ENCODE results near the gene FNIP1. TPM values are rescaled to one million over a fixed set of nuclear protein-coding genes. Genes with fewer than 3 reads are reported as not detected.
"Not testable (repeated sequence)": the region's sequence is repeated elsewhere in the genome, so short reads cannot be mapped to it uniquely, and the experiment has no call there.

Gene FNIP1
- 26.4 and 29.0 TPM in 2 replicates for total RNA-seq

DNA sequence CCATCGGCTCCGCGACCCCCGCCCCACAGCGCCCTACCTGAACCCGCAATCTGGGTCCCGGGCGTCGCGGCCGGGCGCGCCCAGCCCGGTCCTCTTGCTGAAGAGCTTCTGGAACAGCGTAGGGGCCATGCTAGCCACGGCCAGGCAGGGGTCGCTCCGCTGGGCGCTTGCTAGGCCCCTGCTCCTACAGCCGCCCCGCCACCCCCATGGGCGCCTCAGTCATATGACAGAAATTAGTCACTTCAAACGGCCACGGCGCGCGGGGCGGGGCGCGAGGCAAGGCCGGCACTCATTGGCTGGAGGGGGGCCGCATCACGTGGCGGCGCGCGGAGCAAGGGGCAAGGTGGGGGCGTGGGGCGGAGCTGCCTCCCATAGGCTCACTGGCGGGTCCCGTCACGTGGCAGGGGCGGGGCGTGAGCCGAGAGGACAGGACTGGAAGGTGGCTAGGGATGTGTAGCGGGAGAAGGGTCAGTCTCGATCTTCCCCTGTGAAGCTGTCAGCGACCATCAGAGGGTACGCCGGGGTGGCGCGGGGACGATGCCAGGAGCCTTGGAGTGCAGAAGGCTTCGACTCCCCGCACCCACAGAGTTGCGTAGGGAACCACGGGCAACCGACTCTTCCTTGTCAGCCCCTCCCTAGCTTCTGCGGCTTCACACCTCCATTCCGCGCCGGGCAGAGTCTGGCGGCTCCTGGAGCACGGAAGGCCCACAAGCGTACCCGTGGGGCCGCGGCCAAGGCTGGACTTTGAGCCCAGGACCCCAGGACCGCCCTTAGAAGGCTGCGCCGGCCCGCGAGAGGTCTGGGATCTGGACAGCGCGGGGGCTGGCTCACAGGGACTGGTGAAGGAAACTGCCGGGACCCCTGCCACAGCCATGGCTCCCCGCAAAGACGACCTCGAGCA is at the start of gene FNIP1:
Gene FNIP1 (minus strand): TSS at position 225 of the 901 bp plus-strand sequence. CDS start 96 bp downstream, at position 129.
- no peak for DNase-seq (ENCODE audit: extremely low read depth, low read depth, low spot score)

DNA sequence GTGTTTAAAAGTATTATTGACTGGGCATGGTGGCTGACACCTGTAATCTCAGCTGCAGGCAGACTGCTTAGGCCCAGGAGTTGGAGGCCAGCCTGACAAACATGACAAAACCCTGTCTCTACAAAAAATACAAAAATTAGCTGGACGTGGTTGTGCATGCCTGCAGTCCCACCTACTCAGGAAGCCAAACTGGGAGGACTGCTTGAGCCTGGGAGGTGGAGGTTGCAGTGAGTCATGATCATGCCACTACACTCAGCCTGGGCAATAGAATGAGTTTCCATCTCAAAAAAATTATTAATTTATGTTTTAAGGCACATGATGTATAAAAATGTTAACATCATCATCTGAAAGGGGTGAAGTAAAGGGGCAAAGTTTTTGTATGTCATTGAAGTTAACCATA is 49.7 kb upstream of the FNIP1 start:
- DNase-seq (ENCODE audit: extremely low read depth, low read depth, low spot score) = no peak

DNA sequence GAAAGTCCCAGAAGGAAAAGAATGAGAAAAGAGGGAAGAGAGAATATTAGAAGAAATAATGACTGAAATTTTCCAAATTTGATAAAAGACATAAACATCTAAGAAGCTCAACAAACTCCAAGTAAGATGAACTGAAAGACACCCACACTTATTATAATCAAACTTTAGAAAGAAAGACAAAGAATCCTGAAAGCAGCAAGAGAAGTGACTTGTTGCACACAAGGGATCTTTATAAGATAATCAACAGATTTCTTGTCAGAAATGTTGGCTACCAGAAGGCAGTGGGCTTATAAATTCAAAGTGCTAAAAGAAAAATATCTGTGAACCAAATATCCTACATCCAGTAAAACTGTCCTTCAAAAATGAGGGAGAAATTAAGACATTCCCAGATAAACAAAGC is 49.0 kb upstream of the FNIP1 start:
- no peak for DNase-seq (ENCODE audit: extremely low read depth, low read depth, low spot score)

DNA sequence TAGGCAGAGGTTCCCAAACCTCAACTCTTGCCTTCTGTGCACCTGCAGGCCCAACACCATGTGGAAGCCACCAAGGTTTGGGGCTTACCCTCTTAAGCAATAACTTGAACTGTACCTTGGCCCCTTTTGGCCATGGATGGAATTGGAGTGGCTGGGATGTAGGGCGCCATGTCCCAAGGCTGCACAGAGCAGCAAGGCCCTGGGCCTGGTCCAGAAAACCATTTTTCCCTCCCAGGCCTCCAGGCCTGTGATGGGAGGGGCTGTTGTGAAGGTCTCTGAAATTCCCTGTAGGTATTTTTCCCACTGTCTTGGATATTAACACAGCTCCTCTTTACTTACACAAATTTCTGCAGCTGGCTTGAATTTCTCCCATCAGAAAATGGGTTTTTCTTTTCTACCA is 46.2 kb upstream of the FNIP1 start:
- not testable (repeated sequence) for DNase-seq (ENCODE audit: extremely low read depth, low read depth, low spot score)

DNA sequence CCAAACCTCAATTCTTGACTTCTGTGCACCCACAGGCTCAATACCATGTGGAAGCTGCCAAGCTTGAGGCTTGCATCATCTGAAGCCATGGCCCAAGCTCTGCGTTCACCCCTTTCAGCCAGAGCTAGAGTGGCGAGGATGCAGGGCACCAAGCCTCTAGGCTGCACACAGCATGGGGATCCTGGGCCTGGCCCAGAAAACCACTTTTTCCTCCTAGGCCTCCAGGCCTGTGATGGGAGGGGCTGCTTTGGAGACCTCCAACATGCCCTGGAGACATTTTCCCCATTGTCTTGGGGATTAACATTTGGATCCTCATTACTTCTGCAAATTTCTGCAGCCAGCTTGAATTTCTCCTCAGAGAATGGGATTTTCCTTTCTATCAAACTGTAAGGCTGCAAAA is 35.9 kb upstream of the FNIP1 start:
- not testable (repeated sequence) for DNase-seq (ENCODE audit: extremely low read depth, low read depth, low spot score)

DNA sequence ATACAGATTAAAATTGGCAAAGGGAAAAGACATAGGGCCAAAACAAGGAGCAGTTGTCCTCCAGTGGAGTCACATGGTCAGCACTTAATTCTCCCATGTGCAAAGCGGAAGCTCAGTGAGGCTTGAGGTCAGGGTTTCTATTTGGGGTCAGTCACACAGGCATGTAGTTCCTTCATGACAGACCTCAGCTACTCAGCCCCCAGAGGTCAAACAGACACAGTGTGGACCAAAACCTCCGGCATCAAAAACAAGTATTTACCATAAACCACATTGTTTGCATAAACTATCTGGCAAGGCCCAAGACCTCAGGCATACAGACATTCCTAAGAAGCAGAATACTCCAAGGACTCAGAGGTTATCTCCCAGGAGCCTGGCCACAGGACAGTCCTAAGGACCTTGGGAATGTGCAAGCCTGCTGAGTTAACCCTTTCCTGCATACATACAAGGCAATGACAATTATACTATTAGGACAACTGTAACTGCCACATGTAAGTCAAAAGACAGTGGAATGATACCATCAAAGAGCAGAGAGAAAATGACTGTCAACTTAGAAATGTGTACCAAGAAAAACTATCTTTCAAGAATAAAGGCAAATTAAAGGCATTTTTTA is 28.7 kb upstream of the FNIP1 start:
- no peak for DNase-seq (ENCODE audit: extremely low read depth, low read depth, low spot score)

DNA sequence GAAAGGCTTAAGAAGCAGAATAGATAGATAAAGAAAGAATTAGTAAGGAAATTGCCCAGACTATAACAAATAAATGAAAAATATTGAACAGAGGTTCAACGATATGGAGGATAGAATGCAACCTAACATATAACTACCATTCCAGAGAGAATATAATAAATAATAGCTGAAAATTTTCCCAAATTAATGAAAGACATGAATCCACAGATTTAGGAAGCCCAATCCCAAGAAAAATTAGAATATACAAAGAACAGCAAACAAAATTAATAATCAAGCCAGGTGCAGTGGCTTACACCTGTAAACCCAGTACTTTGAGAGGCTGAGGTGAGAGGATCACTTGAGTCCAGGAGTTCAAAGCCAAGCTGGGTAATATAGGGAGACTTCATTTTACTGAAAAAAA is 27.8 kb upstream of the FNIP1 start:
- no peak for DNase-seq (ENCODE audit: extremely low read depth, low read depth, low spot score)

DNA sequence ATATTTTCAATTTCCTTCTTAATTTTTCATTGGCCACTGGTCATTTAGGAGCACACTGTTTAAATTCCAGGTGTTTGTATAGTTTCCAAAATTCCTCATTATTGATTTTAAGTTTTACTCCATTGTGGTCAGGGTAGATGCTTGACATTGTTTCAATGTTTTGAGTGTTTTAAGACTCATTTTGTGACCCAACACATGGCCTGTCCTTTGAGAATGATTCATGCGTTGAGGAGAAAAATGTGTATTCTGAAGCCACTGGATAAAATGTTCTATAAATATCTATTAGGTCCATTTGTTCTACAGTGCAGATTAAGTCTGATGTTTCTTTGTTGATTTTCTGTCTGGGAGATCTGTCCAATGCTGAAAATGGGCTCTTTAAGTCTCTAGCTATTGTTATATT is 24.4 kb upstream of the FNIP1 start:
- no peak for DNase-seq (ENCODE audit: extremely low read depth, low read depth, low spot score)

DNA sequence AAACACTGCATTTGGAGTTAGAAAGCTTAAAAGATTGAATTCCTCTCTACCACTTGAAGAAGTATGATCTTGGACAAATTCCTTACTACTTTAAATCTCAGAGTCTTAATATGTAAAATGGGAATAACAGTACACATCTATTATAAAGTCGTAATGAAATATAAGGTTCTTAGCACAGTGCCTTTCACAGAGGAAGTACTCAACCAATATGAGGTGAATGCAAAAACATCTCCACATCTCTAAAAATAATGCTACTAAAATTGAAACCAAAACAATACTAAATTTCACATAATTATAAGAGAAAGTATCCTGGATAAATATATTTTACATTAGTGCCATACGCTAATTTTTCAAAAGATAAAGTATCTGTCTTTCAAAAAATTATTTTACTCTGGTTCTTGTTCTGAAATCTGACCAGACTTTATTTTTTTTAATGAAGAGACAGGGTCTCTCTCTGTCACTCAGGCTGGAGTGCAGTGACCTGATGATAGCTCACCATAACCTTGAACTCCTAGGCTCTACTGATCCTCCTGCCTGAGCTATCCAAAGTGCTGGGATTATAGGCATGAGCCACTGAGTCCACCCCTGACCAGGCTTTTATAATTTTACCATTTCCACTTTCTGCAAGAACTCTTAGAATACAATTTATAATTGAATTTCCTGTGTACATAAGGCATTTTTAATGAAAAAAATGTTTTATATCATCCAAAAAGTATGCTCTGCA is 21.3 kb upstream of the FNIP1 start:
- no peak for DNase-seq (ENCODE audit: extremely low read depth, low read depth, low spot score)

DNA sequence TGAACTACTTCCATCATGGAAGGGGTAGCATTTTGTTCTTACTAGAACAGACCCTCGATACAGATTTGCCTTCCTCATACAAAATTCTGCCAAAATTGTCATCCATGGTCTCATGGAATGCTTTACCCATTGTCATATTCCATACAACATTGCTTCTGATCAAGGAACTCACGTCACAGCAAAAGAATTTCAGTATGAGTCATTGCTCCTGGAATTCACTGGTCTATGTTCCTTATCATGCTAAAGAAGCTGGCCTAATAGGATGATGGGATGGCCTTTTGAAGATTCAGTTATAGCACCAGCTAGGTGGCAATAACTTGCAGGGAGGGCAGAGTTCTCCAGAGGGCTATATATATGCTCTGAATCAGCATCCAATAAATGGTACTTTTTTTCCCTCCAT is 18.2 kb upstream of the FNIP1 start:
- peak; percentile 68 for DNase-seq (ENCODE audit: extremely low read depth, low read depth, low spot score)

DNA sequence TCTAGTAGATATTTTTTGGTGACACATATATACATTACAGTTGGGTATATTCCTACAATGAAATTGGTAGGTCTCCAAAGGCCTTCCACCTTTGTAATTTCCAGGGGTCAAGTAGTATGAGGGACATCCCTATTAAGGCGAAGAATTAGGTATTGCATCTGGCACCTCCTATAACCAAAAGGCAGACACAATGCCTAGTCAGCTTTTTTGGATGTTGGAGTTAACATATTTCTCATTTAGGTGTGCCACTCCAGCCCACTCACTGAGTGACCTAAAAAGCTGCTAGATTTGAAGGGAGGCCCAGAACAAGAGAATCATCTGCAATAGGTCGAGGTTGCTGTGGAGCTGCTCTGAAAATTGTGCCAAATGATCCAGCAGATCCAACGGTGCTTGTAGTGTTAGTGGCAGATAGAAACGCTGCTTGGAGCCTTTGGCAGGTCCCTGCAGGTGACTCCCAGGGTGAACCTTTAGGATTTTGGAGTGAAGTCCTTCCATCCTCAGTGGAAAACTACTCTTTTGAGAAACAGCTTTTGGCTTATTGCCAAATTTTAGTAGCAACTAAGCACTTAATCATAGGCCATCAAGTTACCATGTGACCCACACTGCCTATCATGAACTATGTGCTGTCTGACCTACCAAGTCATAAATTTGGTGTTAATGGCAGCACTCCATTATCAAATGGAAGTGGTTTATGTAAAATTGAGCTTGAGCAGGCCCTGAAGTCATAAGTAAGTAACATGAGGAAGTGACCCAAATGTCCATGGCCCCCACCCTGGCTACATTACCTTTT is 15.7 kb upstream of the FNIP1 start:
- no peak for DNase-seq (ENCODE audit: extremely low read depth, low read depth, low spot score)

DNA sequence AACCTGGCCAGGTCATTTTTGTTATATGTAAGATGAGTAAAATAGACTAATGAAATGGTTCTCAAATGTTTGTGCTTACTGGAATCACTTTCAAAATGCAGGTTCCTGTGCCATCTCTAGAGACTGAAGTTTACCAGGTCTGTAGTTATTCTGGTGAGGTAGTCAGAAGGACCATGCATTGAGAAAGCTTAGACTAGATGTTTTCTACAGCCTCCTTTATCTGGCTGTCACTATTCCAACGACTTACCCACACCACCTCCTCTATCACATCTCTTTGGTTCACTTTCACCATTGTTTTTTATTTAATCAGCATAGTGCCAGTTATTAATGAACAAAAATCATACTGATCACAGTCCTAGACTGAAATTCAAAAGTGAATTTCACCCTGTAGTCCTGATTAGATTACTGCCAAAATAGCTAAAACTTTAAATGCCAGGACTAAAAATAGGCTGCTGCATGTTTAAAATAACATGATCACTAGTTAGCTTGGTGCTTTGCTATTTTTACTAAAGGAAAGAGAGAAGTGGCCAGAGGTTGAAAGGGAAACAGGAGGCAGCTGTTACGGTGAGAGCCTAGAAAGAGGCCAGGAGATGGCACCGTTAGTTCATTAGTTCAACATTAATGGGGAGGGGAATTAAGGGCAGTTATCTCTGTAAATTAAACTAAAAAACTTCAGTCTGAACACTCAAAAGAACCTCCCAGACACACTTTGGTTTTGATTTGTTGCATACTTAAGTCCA is 13.9 kb upstream of the FNIP1 start:
- no peak for DNase-seq (ENCODE audit: extremely low read depth, low read depth, low spot score)

DNA sequence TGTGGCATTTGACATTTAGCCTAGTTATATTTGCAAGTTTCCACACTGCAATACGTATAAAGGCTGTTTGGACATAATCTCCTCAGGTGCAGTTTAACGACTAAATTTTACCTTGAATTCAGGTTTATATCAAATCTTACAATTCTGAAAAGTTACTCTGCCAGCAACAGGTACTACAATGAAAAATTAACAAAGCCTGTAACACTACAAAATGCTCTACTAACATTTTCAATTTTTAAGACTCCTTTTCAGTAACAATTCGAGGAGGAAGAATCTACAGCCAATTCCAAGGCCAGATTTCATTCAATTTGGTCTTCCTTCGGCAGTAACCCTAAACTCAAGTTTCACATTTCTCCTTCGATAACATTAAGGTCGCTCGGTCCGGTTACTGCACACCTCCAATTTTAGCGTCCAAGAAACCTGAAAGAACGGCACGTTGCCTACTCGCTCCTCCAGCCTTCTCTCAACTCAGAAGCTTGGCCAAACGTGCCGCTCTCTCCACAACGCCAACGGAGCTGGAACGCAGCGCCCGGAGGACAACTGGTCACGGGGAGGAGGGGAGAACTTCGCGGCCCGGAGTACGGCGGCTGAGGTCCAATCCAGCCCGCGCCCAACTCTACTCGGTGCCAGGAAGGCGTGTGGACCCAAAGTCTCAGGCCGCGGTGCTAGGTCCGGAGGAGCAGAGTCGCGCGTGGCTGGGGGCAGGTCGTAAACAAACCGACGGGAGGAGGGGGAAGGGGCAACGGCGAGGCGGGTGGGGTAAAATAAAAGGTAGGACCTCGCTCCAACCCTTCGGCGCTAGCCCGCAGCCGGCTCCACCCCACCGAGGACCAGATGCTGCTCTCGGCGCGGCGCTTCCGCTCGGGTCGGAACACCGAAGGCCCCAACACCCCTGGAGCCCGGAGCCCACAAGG is 681 bp downstream of the FNIP1 start:
- DNase-seq (ENCODE audit: extremely low read depth, low read depth, low spot score) = no peak

DNA sequence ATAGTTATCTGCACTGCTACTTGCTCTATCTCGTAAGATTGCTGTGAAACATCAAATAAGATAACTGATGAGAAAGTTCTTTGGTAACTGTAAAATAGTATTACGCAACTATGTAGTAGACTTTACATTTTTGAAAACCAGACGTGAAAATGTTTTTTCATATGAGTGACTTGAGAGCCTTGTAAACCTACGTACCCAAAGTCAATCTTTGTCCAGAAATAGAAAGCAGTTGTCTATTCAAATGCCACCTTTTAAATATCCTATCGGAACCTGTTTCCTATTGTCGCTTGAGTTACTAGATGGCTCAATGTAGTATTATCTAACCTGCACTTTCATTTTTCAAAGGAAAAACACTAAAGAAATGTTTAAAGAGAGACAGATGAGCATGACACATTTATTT is 1.6 kb downstream of the FNIP1 start:
- no peak for DNase-seq (ENCODE audit: extremely low read depth, low read depth, low spot score)

DNA sequence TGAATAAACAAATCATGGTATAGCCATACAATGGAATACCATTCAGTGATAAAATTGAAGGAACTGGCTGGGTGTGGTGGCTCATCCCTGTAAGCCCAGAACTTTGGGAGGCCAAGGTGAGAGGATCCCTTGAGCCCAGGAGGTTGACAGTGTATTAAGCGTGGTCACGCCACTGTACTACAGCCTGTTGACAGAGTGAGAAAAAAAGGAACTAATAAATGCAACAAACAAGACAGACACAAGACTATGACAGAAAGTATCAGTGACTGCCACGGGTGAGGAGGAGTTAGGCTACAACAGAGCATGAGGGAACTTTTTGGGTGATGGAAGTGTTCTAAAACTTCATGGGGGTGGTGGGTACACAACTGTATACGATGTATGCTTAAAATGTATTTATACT is 2.2 kb downstream of the FNIP1 start:
- no peak for DNase-seq (ENCODE audit: extremely low read depth, low read depth, low spot score)

DNA sequence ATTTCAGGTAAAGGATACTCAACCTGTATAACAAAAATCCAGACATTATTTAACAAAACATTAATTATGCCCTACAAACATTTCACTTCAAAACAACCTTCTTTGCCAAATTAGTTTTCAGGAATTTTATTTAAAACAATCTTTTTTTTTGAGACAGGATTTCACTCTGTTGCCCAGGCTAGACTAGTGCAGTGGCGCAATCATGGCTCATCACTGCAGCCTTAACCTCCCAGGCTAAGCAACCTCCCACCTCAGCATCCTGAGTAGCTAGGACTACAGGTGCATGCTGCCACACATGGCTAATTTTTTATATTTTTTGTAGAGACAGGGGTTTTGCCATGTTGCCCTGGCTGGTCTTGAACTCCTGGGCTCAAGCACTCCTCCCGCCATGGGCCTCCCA is 3.9 kb downstream of the FNIP1 start:
- DNase-seq (ENCODE audit: extremely low read depth, low read depth, low spot score) = no peak

DNA sequence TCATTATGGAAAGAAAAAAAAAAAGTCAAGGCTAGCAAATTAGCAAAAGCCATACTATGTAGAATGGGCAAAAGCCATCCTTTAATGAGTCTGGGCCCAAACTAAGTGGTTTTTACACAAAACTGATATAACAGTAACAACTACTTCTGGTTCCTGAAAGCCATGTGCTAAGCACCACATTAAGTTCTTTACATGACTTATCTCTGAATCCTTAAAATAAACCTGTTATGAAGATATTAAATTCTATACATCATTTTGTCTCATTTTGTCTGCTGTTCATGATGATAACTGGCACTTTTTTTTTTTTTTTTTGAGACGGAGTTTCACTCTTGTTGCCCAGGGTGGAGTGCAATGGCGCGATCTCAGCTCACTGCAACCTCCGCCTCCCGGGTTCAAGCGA is 5.0 kb downstream of the FNIP1 start:
- no peak for DNase-seq (ENCODE audit: extremely low read depth, low read depth, low spot score)

DNA sequence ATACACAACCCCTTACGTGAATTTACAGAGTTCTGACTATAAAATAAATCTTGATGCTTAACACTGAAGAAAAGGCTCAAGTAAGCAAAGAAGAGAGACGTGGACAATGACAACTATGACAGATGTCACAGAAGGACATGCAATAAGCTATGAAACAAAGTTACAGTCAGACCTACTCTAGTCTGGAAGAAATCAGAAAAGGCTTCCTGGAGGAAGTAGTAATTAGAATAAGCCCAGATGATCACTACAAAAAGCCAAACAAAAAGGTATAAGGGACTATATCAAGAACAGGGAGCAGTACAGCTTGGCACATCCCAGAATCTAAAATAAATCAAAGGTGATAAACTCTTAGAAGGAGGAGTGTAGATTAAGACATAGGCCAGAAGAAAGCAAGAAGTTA is 6.3 kb downstream of the FNIP1 start:
- DNase-seq (ENCODE audit: extremely low read depth, low read depth, low spot score) = no peak

DNA sequence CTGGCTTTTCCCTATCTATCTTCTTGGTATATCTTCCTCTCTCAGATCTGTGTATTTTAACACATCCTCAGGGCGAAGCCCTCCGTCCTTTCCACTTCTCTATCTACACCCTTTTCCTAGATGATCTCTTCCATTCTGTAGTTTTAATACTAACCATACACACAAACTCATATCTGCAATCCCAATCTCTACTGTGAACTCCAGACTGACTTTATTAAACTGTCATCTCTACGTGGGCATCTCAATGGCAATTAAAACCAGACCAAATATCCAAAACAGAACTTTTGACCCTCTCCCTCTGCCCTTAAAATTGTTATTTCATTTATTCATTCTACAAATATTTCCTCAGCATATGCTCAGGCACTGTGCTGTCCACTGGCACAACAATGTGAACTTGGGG is 7.1 kb downstream of the FNIP1 start:
- no peak for DNase-seq (ENCODE audit: extremely low read depth, low read depth, low spot score)

Measured in glomerular endothelial cell (primary cell).